Effector CD8-positive, alpha-beta T cell (primary cell): ENCODE measurements around the gene CCNL1.
"Not testable (repeated sequence)": the region's sequence is repeated elsewhere in the genome, so short reads cannot be mapped to it uniquely, and the experiment has no call there.

Source experiments
- DNase-seq: peaks from one replicate; lab custom pipeline; 2025; lab: John Stamatoyannopoulos, UW
- total RNA-seq, 4 experiments: gene quantifications; one replicate each; lab custom pipeline; 2026; lab: John Stamatoyannopoulos, UW

Gene CCNL1
- 345 to 473 (median 405) reads per million in 4 experiments for total RNA-seq

DNA sequence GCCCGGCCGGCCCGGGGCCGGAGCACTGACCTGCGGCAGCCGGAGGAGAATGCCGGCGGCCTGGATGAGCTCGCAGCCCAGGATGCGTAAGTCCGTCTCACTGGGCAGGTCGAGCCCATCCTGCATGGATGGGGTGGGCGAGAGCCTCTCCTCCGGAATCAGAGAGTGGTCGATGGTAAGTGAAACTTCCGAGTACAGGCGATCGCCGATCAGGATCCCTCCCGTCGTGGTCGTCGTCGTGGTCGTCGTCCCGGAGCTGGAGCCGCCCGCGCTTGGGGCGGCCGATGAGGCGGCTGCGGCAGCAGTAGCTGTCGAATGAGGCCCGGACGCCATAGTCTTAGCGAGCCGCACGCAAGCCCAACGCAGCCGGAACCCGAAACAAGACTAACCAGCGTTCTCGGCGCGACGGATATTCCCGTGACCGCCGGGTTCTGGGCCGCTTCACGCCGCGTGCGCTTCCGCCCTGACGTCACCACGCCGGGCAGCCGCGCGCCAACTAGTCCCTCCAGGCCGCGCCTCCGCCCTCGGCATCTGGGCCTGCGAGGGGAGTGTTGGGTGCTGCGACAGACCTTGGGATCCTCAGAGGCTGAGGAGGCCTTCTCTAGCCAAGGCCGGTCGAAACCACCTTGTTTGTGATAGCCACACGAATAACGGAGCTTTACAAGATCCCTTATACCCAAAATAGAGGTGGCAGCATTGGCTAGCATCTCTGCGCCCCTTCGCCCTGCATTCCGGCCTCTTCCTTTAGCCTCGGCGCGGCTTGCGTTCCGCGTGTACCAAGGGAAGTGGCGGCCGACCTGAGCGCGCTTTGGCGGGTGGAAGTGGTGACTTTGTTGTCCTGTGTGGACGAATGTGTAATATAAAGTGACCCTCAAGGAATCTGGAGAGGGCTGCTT, at the start of gene CCNL1:
Gene CCNL1 (minus strand): TSS at position 386 of the 896 bp plus-strand sequence. CDS start 53 bp downstream, at position 333.
- DNase-seq, result peak; percentile 89

DNA sequence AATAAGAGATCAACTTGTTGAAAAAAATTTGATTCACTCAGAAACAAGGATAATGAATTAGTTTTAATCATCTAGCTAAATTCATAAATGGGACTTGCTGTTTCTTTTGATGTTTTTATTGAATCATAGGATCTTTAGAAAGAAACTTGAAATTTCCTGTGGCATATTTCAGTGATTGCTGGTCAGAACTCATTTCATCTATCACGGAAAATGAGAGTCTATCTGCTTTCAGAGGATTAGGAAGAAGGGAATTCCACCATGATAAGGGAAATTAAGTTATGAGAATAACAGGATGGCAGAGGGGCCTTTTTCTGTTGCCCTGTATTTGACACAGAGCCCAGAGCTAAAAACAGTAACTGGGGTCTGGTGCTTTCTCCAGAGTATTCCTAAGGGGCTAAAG, 44.9 kb upstream of the CCNL1 start:
- no peak for DNase-seq

DNA sequence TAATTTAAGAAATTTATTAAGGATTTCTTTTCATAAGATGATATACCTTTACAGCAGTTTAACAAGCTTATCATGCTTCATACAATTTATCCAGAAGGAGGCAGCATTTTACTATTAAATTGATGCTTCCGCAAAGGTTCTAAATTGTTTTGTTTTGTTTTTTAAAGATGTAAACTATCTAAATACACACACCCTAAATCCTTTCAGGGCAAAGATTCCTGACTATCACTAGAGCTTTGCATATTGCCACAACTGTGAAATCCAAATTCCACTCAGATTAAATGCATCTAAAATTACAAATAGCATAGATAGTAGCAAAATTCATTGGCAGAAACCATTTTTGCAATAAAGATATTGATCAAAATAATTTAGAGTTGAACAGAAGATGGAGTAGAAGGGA, 44.5 kb upstream of the CCNL1 start:
- no peak for DNase-seq

DNA sequence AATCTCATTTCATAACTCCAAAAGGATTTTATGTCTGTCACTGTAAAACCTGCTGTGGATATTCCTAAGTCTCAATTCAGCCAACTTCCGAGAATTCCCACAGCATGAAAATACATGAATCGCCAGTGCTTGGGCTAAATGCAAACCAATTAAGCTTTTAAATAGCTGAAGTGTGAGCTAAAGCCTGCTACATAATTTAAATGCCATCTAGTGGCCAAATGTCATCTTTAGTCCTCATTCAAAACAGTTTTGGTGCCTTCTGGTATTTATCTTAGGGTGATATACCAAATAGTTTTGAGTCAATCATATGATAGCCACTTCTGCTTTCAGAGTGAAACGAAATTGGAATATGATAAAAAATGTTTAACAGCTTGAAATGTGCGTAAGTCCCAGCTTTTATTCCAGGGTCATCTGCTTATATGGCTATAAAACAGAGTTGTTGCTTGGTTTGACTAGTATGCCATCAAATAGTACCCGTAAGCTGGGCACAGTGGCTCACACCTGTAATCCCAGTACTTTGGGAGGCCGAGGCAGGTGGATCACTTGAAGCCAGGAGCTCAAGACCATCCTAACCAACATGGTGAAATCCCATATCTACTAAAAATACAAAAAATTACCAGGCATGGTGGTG, 41.8 kb upstream of the CCNL1 start:
- DNase-seq, result no peak

DNA sequence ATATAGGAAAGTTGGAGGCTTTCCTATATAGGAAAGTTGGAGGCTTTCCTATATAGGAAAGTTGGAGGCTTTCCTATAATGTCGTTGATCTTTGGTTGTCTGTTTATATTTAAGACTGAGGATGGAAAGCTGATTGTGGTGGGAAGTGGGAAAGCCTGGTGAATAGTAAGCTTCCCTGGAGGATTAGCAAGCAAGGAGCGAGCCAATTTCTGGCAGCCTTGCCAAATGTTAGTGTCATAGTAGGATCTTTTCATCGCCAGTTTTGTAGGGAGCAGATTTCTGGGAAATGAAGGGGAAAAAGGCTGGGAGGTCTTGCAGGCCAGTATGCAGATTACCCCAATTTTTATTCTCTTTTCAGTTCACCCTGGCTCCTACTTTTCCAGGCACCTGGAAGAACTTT, 39.9 kb upstream of the CCNL1 start:
- no peak for DNase-seq

DNA sequence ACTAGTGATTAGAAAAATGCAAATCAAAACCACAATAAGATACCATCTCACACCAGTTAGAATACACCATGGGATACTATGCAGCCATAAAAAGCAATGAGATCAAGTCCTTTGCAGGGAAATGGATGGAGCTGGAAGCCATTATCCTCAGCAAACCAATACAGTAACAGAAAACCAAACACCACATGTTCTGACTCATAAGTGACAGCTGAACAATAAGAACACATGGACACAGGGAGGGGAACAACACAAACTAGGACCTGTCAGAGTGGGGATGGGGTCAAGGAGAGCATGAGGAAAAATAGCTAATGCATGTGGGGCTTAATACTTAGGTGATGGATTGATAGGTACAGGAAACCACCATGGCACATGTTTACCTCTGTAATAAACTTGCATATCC, 36.0 kb upstream of the CCNL1 start:
- DNase-seq, result no peak

DNA sequence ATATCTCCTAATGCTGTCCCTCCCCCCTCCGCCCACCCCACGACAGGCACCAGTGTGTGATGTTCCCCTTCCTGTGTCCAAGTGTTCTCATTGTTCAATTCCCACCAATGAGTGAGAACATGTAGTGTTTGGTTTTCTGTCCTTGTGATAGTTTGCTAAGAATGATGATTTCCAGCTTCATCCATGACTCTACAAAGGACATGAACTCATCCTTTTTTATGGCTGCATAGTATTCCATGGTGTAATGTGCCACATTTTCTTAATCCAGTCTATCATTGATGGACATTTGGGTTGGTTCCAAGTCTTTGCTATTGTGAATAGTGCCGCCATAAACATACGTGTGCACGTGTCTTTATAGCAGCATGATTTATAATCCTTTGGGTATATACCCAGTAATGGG, 31.2 kb upstream of the CCNL1 start:
- DNase-seq, result not testable (repeated sequence)

DNA sequence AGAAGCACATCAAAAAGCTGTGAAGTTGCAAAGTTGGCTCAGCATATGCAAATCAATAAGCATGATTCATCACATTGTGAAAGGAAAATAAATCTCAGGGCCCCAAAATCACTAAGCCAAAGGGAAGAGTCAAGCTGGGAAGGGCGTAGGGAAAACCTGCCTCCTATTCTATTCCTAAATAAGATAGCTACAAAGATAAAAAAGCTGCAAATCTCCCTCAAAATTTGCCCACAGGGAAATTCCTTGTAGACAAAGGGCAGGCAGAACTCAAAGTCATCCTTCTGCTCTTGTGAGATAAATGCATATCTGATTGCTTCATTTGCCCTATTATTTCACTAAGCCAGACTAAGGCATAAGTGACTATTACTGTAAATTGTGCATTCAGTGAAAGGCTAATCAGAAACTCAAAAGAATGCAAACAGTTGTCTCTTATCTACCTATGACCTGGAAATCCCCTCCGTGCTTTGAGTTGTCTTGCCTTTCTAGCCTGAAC, 30.5 kb upstream of the CCNL1 start:
- DNase-seq, result no peak

DNA sequence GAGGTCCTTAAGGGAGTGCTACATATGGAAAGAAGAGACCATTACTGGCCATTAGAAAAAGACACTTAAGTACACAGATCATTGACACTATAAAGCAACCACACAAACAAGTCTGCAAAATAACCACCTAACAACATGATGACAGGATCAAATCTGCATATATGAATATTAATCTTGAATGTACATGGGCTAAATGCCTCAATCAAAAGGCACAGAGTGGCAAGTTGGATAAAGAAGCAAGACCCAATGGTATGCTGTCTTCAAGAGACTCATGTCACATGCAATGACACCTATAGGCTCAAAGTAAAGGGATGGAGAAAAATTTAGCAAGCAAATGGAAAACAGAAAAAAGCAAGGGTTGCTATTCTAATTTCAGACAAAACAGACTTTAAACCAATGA, 28.4 kb upstream of the CCNL1 start:
- no peak for DNase-seq

DNA sequence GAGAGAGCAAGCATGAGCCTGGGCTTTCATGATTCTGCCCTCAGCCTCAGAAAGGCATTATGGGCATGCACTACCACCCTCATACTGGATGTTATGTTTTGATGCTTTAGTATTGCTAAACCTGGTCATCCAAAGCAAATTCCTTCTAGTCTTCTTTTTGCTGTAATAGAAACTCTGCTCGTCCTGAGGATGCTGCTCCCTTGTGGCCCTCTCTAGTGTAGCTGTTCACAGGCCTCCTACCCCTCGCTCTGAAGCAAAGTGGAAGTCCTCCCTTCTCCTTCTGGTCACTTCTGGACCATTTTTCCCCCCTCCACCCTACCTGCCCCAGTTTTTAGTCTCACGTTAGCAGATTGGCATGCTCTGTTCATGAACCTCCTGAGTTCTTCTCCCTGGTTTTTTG, 22.9 kb upstream of the CCNL1 start:
- no peak for DNase-seq

DNA sequence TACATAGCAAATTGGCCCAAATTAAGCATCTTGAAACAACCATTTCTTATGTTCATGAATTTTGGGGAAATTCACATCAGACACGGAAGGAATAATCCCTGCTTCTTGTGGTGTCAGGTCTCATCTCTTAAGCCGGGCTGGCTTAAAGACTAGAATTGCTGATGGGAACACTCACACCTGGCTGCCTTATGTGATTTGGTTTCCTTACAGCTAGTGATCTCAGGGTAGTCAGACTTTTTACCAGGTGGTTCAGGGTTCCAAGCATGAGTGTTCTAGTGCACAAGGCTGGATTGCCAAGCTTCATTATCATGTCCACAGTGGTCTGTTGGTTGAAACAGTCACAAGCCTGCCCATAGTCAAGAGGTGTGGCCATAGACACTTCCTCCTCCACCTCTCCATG, 20.3 kb upstream of the CCNL1 start:
- DNase-seq, result no peak

DNA sequence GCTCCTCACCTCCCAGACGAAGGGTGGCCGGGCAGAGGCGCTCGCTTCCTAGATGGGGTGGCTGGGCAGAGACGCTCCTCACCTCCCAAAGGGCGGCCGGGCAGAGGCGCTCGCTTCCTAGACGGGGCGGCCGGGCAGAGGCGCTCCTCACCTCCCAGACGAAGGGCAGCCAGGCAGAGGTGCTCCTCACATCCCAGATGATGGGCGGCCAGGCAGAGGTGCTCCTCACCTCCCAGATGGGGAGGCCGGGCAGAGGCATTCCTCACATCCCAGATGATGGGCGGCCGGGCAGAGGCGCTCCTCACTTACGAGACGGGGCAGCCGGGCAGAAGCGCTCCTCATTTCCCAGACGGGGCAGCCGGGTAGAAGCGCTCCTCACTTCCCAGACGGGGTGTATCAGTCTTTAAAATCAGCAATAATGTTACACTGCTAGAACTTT, 19.4 kb upstream of the CCNL1 start:
- no peak for DNase-seq

DNA sequence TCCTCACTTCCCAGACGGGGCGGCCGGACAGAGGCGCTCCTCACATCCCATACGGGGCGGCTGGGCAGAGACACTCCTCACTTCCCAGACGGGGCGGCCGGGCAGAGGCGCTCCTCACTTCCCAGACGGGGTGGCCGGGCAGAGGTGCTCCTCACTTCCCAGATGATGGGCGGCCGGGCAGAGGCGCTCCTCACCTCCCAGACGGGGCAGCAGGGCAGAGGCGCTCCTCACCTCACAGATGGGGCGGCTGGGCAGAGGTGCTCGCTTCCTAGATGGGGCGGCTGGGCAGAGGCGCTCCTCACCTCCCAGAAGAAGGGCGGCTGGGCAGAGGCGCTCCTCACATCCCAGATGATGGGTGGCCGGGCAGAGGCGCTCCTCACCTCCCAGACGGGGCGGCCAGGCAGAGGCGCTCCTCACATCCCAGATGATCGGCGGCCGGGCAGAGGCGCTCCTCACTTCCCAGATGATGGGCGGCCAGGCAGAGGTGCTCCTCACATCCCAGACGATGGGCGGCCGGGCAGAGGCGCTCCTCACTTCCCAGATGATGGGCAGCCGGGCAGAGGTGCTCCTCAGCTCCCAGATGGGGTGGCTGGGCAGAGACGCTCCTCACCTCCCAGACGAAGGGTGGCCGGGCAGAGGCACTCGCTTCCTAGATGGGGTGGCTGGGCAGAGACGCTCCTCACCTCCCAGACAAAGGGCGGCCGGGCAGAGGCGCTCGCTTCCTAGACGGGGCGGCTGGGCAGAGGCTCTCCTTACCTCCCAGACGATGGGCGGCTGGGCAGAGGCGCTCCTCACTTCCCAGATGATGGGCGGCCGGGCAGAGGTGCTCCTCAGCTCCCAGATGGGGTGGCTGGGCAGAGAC, 18.8 kb upstream of the CCNL1 start:
- not testable (repeated sequence) for DNase-seq

DNA sequence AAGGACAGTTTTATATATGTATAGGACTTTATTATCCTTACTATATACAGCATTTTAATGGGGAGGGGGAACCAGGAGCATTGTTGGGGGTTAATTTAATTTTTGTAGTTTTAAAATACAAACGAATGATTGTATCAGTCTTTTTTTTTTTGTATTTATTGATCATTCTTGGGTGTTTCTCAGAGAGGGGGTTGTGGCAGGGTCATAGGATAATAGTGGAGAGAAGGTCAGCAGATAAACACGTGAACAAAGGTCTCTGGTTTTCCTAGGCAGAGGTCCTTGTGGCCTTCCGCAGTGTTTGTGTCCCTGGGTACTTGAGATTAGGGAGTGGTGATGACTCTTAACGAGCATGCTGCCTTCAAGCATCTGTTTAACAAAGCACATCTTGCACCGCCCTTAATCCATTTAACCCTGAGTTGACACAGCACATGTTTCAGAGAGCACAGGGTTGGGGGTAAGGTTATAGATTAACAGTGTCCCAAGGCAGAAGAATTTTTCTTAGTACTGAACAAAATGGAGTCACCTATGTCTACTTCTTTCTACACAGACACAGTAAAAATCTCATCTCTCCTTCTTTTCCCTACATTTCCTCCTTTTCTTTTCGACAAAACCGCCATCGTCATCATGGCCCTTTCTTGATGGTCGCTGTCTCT, 18.0 kb upstream of the CCNL1 start:
- not testable (repeated sequence) for DNase-seq

DNA sequence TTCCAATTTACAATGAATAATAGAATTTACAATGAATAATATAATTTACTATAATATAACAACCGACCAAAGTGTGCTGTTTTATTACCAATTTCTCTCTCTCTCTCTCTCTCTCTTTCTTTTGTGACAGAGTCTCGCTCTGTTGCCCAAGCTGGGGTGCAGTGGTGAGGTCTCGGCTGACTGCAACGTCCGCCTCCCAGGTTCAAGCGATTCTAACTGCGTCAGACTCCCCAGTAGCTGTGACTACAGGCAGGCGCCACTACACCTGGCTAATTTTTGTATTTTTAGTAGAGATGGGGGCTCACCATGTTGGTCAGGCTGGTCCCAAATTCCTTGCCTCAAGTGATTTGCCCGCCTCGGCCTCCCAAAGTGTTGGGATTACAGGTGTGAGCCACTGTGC, 17.0 kb upstream of the CCNL1 start:
- no peak for DNase-seq

DNA sequence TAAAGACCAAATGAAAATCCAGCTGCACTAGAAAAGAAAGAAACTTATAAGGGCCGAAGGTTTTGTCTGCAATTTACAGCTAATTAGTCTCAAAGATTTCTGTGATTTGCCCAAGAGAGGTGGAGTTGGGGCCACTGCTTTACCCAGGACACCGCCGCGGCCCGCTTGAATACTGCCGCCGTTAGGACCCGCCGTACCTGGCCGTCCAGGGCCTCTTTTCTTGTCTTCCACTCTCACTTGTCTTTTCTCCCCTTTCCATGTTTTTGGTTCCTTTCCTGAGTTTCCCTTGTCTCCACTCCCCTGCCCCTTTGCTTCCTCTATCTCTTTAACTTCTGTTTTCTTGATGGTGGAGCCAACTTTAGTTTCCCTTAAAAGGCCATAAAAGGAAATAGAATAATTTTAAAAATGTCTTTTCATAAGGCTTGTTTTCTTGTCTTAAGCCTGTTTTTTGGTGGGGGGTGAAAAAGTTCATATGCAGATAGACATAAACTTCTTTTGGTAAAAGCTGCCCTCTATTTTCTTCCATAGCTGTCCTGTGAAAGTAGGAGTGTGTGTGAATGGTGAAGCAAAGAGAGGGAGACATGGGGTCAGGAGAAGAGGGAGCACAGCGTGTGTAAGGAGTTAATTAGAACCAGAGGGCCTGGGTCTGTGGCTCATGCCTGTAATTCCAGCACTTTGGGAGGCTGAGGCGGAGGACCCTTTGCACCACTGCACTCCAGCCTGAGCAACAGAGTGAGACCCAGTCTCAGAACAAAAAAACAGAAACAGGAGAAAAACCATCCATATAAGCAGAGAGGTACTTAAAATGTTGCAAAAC, 16.0 kb upstream of the CCNL1 start:
- DNase-seq, result no peak

DNA sequence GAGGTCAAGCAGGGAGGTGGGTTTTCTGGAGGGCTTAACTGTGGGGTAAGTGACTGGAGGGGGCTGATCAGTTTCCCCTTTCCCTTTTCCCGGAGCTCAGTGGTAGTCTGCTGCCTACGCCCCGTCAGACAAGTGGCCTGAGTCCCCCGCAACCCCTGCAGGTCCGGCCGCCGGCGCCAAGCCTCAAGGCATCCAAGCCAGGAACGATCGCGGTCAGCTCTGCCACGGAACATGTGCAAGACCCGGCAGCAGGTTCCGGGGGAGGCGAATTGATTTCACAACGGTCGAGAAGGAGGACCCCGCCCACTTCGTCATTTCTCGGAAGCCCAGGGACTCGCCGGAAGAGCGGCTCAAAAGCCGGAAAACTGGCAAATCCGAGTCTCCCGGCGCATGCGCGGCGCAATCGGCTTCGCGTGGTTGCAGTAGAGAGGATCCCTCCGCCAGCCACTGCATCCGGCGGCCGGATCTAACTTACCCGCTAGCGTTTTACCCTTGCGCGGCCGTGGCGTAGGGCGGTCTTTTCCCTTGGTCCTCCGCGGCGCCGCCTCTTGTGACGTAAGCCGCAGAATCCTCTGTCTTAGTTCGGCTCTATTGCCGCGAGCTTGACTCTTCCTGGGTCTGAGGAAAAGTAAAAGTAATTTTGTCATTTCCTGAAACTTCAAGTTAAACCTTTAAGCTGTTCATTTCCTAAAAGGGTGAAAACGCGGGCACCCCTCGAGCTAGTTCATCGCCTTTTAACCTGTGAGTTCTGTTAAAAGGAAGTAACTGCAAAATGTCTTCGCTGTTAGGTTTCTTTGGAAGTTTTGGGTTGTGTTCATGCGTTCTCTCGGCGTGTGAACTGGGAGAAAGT, 14.9 kb upstream of the CCNL1 start:
- peak; percentile 97 for DNase-seq

DNA sequence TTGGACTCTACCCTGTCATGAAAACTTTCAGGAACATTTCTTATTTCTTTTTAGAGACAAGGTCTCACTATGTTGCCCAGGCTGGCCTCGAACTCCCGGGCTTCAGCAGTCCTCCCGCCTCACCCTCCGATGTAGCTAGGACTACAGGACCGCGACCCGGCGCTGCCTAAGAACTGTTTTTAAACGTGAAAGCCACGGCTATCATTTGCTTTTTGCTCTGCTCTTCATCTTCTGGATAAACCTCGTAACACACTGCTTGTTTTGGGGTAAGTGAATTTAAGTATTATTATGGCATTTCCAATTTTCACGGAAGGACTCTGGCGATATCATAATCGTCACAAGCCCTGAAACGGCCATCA, 14.3 kb upstream of the CCNL1 start:
- no peak for DNase-seq

DNA sequence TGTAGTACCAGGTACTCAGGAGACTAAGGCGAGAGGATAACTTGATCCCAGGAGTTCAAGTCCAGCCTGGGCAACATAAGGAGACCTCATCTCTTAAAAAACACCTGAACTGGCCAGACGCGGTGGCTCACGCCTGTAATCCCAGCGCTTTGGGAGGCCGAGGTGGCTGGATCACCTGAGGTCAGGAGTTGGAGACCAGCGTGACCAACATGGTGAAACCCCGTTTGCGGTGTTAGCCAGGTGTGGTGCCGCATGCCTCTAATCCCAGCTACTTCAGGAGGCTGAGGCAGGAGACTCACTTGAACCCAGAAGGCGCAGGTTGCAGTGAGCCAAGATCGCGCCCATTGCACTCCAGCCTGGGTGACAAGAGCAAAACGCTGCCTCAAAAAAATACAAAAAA, 13.4 kb upstream of the CCNL1 start:
- DNase-seq, result not testable (repeated sequence)

DNA sequence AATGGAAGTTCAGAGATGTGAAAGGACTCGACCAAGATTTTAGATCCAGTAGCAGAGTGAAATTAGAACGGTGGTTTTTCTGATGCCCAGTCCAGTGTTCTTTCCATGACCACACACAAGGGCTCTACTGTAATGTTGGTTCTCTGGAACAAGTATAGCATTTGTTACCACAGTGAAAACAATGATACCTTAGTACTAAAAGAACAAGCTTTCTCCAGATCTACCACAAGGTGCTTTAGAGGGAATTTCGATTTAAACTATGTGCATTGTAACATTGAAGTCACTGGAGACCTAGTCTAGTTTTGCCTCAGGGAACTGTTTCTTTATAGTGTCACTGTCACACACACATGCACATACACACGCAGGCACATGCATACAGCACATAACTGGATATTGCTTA, 12.8 kb upstream of the CCNL1 start:
- DNase-seq, result no peak
